HepG2 (cell line): ENCODE data around the gene RAET1E. TPM values are rescaled to one million over a fixed set of nuclear protein-coding genes. Genes with fewer than 3 reads are reported as not detected.

ENCODE experiments used
- CHCHD3 ChIP-seq: sonication (generic); formaldehyde crosslinking; IDR thresholded peaks from 2 replicates; pipeline ENCODE4 v1.8.0; 2022; ENCODE audit warnings: mild to moderate bottlenecking, missing genetic modification reagents, moderate library complexity
- CHD2 ChIP-seq: IDR thresholded peaks from 2 replicates; pipeline ENCODE4 v1.6.1; 2011; ENCODE audit warnings: low read depth, low read length, improper control_type of control experiment
- DR1 ChIP-seq: sonication (generic); formaldehyde crosslinking; IDR thresholded peaks from 2 replicates; pipeline ENCODE4 v1.8.0; 2021; ENCODE audit warnings: mild to moderate bottlenecking, missing genetic modification reagents, inconsistent platforms
- EED ChIP-seq: sonication (generic); formaldehyde crosslinking; IDR thresholded peaks from 2 replicates; pipeline ENCODE4 v1.5.0; 2020; ENCODE audit warnings: mild to moderate bottlenecking, missing genetic modification reagents
- FOSL2 ChIP-seq: sonication (generic); formaldehyde crosslinking; IDR thresholded peaks from 2 replicates; pipeline ENCODE4 v1.4.0; 2020; ENCODE audit warnings: missing genetic modification reagents
- HCFC1 ChIP-seq: fragments of 150-350 bp; IDR thresholded peaks from 2 replicates; pipeline ENCODE4 v1.6.1; 2014; ENCODE audit warnings: low read depth, low read length
- NFKB2 ChIP-seq: sonication (generic); formaldehyde crosslinking; IDR thresholded peaks from 2 replicates; pipeline ENCODE4 v1.4.0; 2020; ENCODE audit warnings: missing genetic modification reagents, borderline replicate concordance
- PAWR ChIP-seq: sonication (generic); formaldehyde crosslinking; IDR thresholded peaks from 2 replicates; pipeline ENCODE4 v1.4.0; 2020; ENCODE audit warnings: missing genetic modification reagents, mild to moderate bottlenecking, borderline replicate concordance
- RFX1 ChIP-seq: fragments of 450-650 bp; IDR thresholded peaks from 2 replicates; pipeline ENCODE4 v1.6.1; 2017
- SRSF1 ChIP-seq: fragments of 200-400 bp; formaldehyde crosslinking; optimal IDR thresholded peaks from 2 replicates; pipeline ENCODE3; 2017; ENCODE audit warnings: mild to moderate bottlenecking, low read depth, low read length, moderate library complexity
- SRY ChIP-seq: sonication (generic); formaldehyde crosslinking; IDR thresholded peaks from 2 replicates; pipeline ENCODE4 v1.8.0; 2022; ENCODE audit warnings: mild to moderate bottlenecking, missing genetic modification reagents
- ZNF317 ChIP-seq: sonication (generic); formaldehyde crosslinking; IDR thresholded peaks from 2 replicates; pipeline ENCODE4 v1.5.0; 2020; ENCODE audit warnings: mild to moderate bottlenecking, missing genetic modification reagents
- ZNF33A ChIP-seq: sonication (generic); formaldehyde crosslinking; IDR thresholded peaks from 2 replicates; pipeline ENCODE4 v1.5.1; 2020; ENCODE audit warnings: missing genetic modification reagents, mild to moderate bottlenecking, moderate library complexity, borderline replicate concordance
- ZNF530 ChIP-seq: sonication (generic); formaldehyde crosslinking; IDR thresholded peaks from 2 replicates; pipeline ENCODE4 v1.5.0; 2020; ENCODE audit warnings: low read depth, mild to moderate bottlenecking, missing genetic modification reagents
- ZNF737 ChIP-seq: sonication (generic); formaldehyde crosslinking; IDR thresholded peaks from 2 replicates; pipeline ENCODE4 v1.5.0; 2020; ENCODE audit warnings: missing genetic modification reagents, mild to moderate bottlenecking, borderline replicate concordance
- ZSCAN30 ChIP-seq: sonication (generic); formaldehyde crosslinking; IDR thresholded peaks from 2 replicates; pipeline ENCODE4 v1.5.0; 2020; ENCODE audit warnings: mild to moderate bottlenecking, missing genetic modification reagents
- ZXDC ChIP-seq: sonication (generic); formaldehyde crosslinking; IDR thresholded peaks from 2 replicates; pipeline ENCODE4 v1.5.0; 2020; ENCODE audit warnings: mild to moderate bottlenecking, missing genetic modification reagents
- polyA plus RNA-seq, 8 experiments: library from polyadenylated mRNA; depleted of rRNA in 3 of 8; stranded (reverse) in 7 of 8; unstranded in 1 of 8; fragments of >200 nt; fragmentation: Illumina TruSeq in 4 of 8; extraction: Trizol in 4 of 8; gene quantifications; 2 replicates each; pipeline versions ENCODE4 v1.2.1 to v1.2.3, GENCODE V29; 2011 to 2016; ENCODE audit warnings: low read depth in 4 of 8, missing spikeins in 1 of 8, mixed read lengths in 1 of 8; ENCODE audit not compliant: insufficient read depth in 1 of 8
- total RNA-seq, 5 experiments: library from RNA; depleted of rRNA; stranded (reverse); fragments of >200 nt; fragmentation: Illumina TruSeq; extraction: Trizol; gene quantifications; 2 replicates each; pipeline ENCODE4 v1.2.3, GENCODE V29; 2016; ENCODE audit warnings: low read depth in 1 of 5
- TF ChIP-seq, protein P1 (sequence below): sonication (generic); formaldehyde crosslinking; IDR thresholded peaks from 2 replicates; pipeline ENCODE4 v1.5.0; 2020; ENCODE audit warnings: mild to moderate bottlenecking, missing genetic modification reagents, borderline replicate concordance

RAET1E gene
- total and polyA plus RNA-seq, 2 of the 13 experiments (the other 11 are each of a cell fraction or from before 2014, with no cell fraction given): not detected

- no peak for TF ChIP-seq CHCHD3
- TF ChIP-seq ZNF530 (CRISPR knock-in tag): 0 out of 2 replicates have a peak, but pooled peaks have one; percentile 67
- TF ChIP-seq DR1 (CRISPR knock-in tag): no peak
- no peak for TF ChIP-seq ZNF317 (CRISPR knock-in tag)
- peak; percentile 64; the same call in 1 of the 2 replicates for TF ChIP-seq RFX1
- no peak for TF ChIP-seq EED (CRISPR knock-in tag)
- peak; percentile 23; the same call in 1 of the 2 replicates for TF ChIP-seq HCFC1
- no peak for TF ChIP-seq PAWR
- TF ChIP-seq FOSL2: 0 out of 2 replicates have a peak, but pooled peaks have one; percentile 20
- TF ChIP-seq SRSF1: no peak
- peak; percentile 89; the same call in 1 of the 2 replicates for TF ChIP-seq NFKB2 (CRISPR knock-in tag)
- no peak for TF ChIP-seq ZSCAN30
- TF ChIP-seq SRY (CRISPR knock-in tag): peak; percentile 18; the same call in 1 of the 2 replicates
- TF ChIP-seq CHD2: no peak
- TF ChIP-seq ZXDC (CRISPR knock-in tag): peak; percentile 81; the same call in 1 of the 2 replicates
- no peak for TF ChIP-seq ZNF737
- TF ChIP-seq, protein P1, sequence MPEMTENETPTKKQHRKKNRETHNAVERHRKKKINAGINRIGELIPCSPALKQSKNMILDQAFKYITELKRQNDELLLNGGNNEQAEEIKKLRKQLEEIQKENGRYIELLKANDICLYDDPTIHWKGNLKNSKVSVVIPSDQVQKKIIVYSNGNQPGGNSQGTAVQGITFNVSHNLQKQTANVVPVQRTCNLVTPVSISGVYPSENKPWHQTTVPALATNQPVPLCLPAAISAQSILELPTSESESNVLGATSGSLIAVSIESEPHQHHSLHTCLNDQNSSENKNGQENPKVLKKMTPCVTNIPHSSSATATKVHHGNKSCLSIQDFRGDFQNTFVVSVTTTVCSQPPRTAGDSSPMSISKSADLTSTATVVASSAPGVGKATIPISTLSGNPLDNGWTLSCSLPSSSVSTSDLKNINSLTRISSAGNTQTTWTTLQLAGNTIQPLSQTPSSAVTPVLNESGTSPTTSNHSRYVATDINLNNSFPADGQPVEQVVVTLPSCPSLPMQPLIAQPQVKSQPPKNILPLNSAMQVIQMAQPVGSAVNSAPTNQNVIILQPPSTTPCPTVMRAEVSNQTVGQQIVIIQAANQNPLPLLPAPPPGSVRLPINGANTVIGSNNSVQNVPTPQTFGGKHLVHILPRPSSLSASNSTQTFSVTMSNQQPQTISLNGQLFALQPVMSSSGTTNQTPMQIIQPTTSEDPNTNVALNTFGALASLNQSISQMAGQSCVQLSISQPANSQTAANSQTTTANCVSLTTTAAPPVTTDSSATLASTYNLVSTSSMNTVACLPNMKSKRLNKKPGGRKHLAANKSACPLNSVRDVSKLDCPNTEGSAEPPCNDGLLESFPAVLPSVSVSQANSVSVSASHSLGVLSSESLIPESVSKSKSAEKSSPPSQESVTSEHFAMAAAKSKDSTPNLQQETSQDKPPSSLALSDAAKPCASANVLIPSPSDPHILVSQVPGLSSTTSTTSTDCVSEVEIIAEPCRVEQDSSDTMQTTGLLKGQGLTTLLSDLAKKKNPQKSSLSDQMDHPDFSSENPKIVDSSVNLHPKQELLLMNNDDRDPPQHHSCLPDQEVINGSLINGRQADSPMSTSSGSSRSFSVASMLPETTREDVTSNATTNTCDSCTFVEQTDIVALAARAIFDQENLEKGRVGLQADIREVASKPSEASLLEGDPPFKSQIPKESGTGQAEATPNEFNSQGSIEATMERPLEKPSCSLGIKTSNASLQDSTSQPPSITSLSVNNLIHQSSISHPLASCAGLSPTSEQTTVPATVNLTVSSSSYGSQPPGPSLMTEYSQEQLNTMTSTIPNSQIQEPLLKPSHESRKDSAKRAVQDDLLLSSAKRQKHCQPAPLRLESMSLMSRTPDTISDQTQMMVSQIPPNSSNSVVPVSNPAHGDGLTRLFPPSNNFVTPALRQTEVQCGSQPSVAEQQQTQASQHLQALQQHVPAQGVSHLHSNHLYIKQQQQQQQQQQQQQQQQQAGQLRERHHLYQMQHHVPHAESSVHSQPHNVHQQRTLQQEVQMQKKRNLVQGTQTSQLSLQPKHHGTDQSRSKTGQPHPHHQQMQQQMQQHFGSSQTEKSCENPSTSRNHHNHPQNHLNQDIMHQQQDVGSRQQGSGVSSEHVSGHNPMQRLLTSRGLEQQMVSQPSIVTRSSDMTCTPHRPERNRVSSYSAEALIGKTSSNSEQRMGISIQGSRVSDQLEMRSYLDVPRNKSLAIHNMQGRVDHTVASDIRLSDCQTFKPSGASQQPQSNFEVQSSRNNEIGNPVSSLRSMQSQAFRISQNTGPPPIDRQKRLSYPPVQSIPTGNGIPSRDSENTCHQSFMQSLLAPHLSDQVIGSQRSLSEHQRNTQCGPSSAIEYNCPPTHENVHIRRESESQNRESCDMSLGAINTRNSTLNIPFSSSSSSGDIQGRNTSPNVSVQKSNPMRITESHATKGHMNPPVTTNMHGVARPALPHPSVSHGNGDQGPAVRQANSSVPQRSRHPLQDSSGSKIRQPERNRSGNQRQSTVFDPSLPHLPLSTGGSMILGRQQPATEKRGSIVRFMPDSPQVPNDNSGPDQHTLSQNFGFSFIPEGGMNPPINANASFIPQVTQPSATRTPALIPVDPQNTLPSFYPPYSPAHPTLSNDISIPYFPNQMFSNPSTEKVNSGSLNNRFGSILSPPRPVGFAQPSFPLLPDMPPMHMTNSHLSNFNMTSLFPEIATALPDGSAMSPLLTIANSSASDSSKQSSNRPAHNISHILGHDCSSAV (CRISPR knock-in tag): no peak; the same call in 1 of the 2 replicates
- TF ChIP-seq ZNF33A: no peak
Measured at GRCh38 chr6:149863698-149864577, 34.0 kb downstream of the RAET1E start, which contains the start of gene LRP11 (continued).
